Measurements from ENCODE around the gene PACS2.

- no peak for TF ChIP-seq REST (IDR thresholded peaks at IDR 0.05; ENCODE audit: insufficient replicate concordance, low read depth)
- no peak for TF ChIP-seq CTCF (IDR thresholded peaks at IDR 0.05; ENCODE audit: insufficient read depth, low read length)
- TF ChIP-seq POLR2AphosphoS5 (IDR thresholded peaks at IDR 0.05; ENCODE audit: low read depth) = no peak
Measured at GRCh38 chr14:105348945-105349699, 34.6 kb downstream of the PACS2 start.

Data from HL-60 (cell line).